GM12878 (cell line): Measurements from ENCODE around the gene OR10K2. TPM values are rescaled to one million over a fixed set of nuclear protein-coding genes. Genes with fewer than 3 reads are reported as not detected.

Experiments
- ATAC-seq: fragments of 200-7000 bp; cut with Tn5 transposase; 3 replicates; pipeline ENCODE4 v1.9.1; 2020; ENCODE audit warnings: mild to moderate bottlenecking, moderate library complexity
- BruUV-seq: library from RNA; stranded (reverse); fragments of 400-500 nt; replicated peaks from 2 replicates; lab custom pipeline; 2021; lab: Mats Ljungman, UMichigan
- CTCF ChIA-PET: fragments of 300-600 bp; sonication (Branson Sonifier 250); formaldehyde crosslinking; extraction: SDS; loops from one replicate; lab custom pipeline; 2021; ENCODE audit warnings: inconsistent platforms; lab: Yijun Ruan, JAX
- POLR2A ChIA-PET: fragments of 350-600 bp; formaldehyde crosslinking; extraction: SDS; loops from one replicate; lab custom pipeline; 2021; ENCODE audit warnings: inconsistent platforms; lab: Charles Lee
- RAD21 ChIA-PET: fragments of 300-600 bp; sonication (Branson Sonifier 250); formaldehyde crosslinking; loops from one replicate; lab custom pipeline; 2023; ENCODE audit warnings: antibody characterized with exemption; ENCODE audit not compliant: unreplicated experiment; lab: Charles Lee
- SMC1A ChIA-PET: fragments of 300-600 bp; sonication (Branson Sonifier 250); formaldehyde crosslinking; loops from one replicate; lab custom pipeline; 2023; ENCODE audit not compliant: unreplicated experiment, uncharacterized antibody; lab: Charles Lee
- DNase-seq: peaks from one replicate; pipeline ENCODE4 v3.0.0-alpha.2; 2011; ENCODE audit warnings: low read depth, low spot score
- FAIRE-seq: peaks from 3 replicates; lab custom pipeline; 2011; peaks lifted over from hg19 to GRCh38; lab: Jason Lieb, UNC
- H2AFZ ChIP-seq: 2 replicates; pipeline ENCODE4 v1.6.0; 2011; ENCODE audit warnings: low read depth, low read length, control low read depth; ENCODE audit not compliant: control insufficient read depth
- H3K27ac ChIP-seq: 2 replicates; pipeline ENCODE4 v1.5.1; 2011; ENCODE audit warnings: control low read depth; ENCODE audit not compliant: control insufficient read depth, insufficient read depth
- H3K27me3 ChIP-seq, 2 experiments: replicated peaks in 1 of 2; 2 replicates each; pipeline versions ENCODE4 v1.6.0 to v1.6.1; 2011; ENCODE audit warnings: low read length in 1 of 2; ENCODE audit not compliant: control insufficient read depth in 2 of 2, insufficient read depth in 2 of 2
- H3K36me3 ChIP-seq, 2 experiments: 2 replicates each; pipeline ENCODE4 v1.5.1; 2011; ENCODE audit warnings: low read length in 1 of 2; ENCODE audit not compliant: control insufficient read depth in 2 of 2, insufficient read depth in 2 of 2
- H3K4me1 ChIP-seq: 2 replicates; pipeline ENCODE4 v1.6.1; 2011; ENCODE audit warnings: mild to moderate bottlenecking, low read length, moderate library complexity, mixed read lengths; ENCODE audit not compliant: control insufficient read depth, insufficient read depth
- H3K4me2 ChIP-seq: 2 replicates; pipeline ENCODE4 v1.6.0; 2011; ENCODE audit warnings: control low read depth; ENCODE audit not compliant: control insufficient read depth, insufficient read depth
- H3K4me3 ChIP-seq: fragments of 200-600 bp; sonication (generic); 2 replicates; pipeline ENCODE4 v1.5.1; 2016
- H3K79me2 ChIP-seq: 2 replicates; pipeline ENCODE4 v1.6.0; 2011; ENCODE audit warnings: low read length; ENCODE audit not compliant: control insufficient read depth, insufficient read depth
- H3K9ac ChIP-seq: 2 replicates; pipeline ENCODE4 v1.8.0; 2011; ENCODE audit warnings: low read length, control low read depth, mixed read lengths; ENCODE audit not compliant: control insufficient read depth, insufficient read depth
- H3K9me3 ChIP-seq: replicated peaks from 3 replicates; pipeline ENCODE4 v1.5.1; 2011; ENCODE audit warnings: mild to moderate bottlenecking, low read length; ENCODE audit not compliant: control insufficient read depth, insufficient read depth
- H4K20me1 ChIP-seq: 2 replicates; pipeline ENCODE4 v1.6.0; 2011; ENCODE audit not compliant: control insufficient read depth, insufficient read depth
- ESRRA ChIP-seq: IDR thresholded peaks from 2 replicates; pipeline ENCODE4 v1.6.1; 2012; ENCODE audit warnings: mild to moderate bottlenecking, low read length, improper control_type of control experiment
- IKZF1 ChIP-seq: fragments of 450-650 bp; conservative IDR thresholded peaks from 2 replicates; pipeline ENCODE4 v1.6.1; 2017; ENCODE audit warnings: antibody characterized with exemption, mild to moderate bottlenecking
- JUNB ChIP-seq: IDR thresholded peaks from 2 replicates; pipeline ENCODE4 v1.6.1; 2016; ENCODE audit warnings: antibody characterized with exemption, mild to moderate bottlenecking
- KAT2A ChIP-seq: conservative IDR thresholded peaks from 2 replicates; pipeline ENCODE4 v1.6.1; 2011; ENCODE audit warnings: low read depth, low read length; ENCODE audit not compliant: control insufficient read depth
- MYB ChIP-seq: fragments of 150-350 bp; IDR thresholded peaks from 2 replicates; pipeline ENCODE4 v1.6.1; 2014; ENCODE audit warnings: mild to moderate bottlenecking, low read depth, low read length, borderline replicate concordance
- NFYA ChIP-seq: IDR thresholded peaks from 2 replicates; pipeline ENCODE4 v1.6.1; 2011; ENCODE audit warnings: low read depth, mild to moderate bottlenecking, low read length, improper control_type of control experiment, borderline replicate concordance
- NRF1 ChIP-seq: conservative IDR thresholded peaks from 2 replicates; pipeline ENCODE4 v1.6.1; 2011; ENCODE audit warnings: mild to moderate bottlenecking, low read depth, low read length, improper control_type of control experiment
- PBX3 ChIP-seq: IDR thresholded peaks from 2 replicates; pipeline ENCODE4 v1.6.1; 2011; ENCODE audit warnings: mild to moderate bottlenecking, low read depth, low read length, moderate library complexity; ENCODE audit not compliant: insufficient replicate concordance
- POLR2A ChIP-seq: IDR thresholded peaks from 2 replicates; pipeline ENCODE4 v1.6.1; 2011; ENCODE audit warnings: low read depth, mild to moderate bottlenecking, low read length
- RAD51 ChIP-seq: fragments of 450-650 bp; IDR thresholded peaks from 2 replicates; pipeline ENCODE4 v1.6.1; 2016; ENCODE audit warnings: moderate library complexity, mild to moderate bottlenecking, inconsistent platforms
- SIX5 ChIP-seq: IDR thresholded peaks from 2 replicates; pipeline ENCODE4 v1.6.1; 2011; ENCODE audit warnings: mild to moderate bottlenecking, low read depth, low read length, moderate library complexity; ENCODE audit not compliant: severe bottlenecking
- SPI1 ChIP-seq: IDR thresholded peaks from 2 replicates; pipeline ENCODE4 v1.6.1; 2011; ENCODE audit warnings: low read depth, mild to moderate bottlenecking, low read length, moderate library complexity, borderline replicate concordance; ENCODE audit not compliant: insufficient read depth
- SREBF2 ChIP-seq: IDR thresholded peaks from 2 replicates; pipeline ENCODE4 v1.6.1; 2012; ENCODE audit warnings: mild to moderate bottlenecking, low read length
- SRF ChIP-seq, 2 experiments: IDR thresholded peaks; 2 replicates each; pipeline ENCODE4 v1.6.1; 2011; ENCODE audit warnings: low read depth in 2 of 2, low read length in 2 of 2, mild to moderate bottlenecking in 1 of 2, moderate library complexity in 1 of 2
- TARDBP ChIP-seq: IDR thresholded peaks from 2 replicates; pipeline ENCODE4 v1.6.1; 2016; ENCODE audit warnings: borderline replicate concordance
- ZBED1 ChIP-seq: IDR thresholded peaks from 2 replicates; pipeline ENCODE4 v1.6.1; 2016; ENCODE audit warnings: borderline replicate concordance
- in situ Hi-C: fragments of 300-500 bp; cut with MboI; formaldehyde crosslinking; loops from 9 replicates; pipeline ENCODE4 v1.14.3; 2018; ENCODE audit warnings: mixed read lengths
- intact Hi-C: fragments of 100-400 bp; cut with micrococcal nuclease; formaldehyde crosslinking; loops from one replicate; pipeline ENCODE4 v1.14.2; 2022; ENCODE audit not compliant: unreplicated experiment
- polyA plus RNA-seq, 11 experiments: library from polyadenylated mRNA; depleted of rRNA in 4 of 11; unstranded in 6 of 11; stranded (reverse) in 5 of 11; fragments of >200 nt; fragmentation: Nextera tagmentation in 4 of 11; fragmentation: Illumina TruSeq in 1 of 11; extraction: Ambion mirVana in 4 of 11; extraction: Trizol in 1 of 11; gene quantifications; 1 replicate in 1 of 11; 2 replicates in 10 of 11; pipeline versions ENCODE4 v1.2.1 to v1.2.3, GENCODE V29; 2011 to 2016; ENCODE audit warnings: inconsistent platforms in 2 of 11, missing spikeins in 2 of 11, low read depth in 1 of 11
- total RNA-seq, 4 experiments: library from RNA; depleted of rRNA in 3 of 4; stranded (reverse); fragments of >200 nt in 3 of 4; fragmentation: Illumina TruSeq in 1 of 4; extraction: Trizol in 1 of 4; gene quantifications; 2 replicates each; pipeline versions ENCODE4 v1.2.1 to v1.2.3, GENCODE V29; 2013 to 2021
- TF ChIP-seq, protein P1 (sequence below): fragments of 450-650 bp; IDR thresholded peaks from 2 replicates; pipeline ENCODE4 v1.6.1; 2014; ENCODE audit warnings: mild to moderate bottlenecking
- TF ChIP-seq, protein P2 (sequence below): fragments of 150-350 bp; IDR thresholded peaks from 2 replicates; pipeline ENCODE4 v1.6.1; 2016; ENCODE audit warnings: low read depth, low read length
- TF ChIP-seq, protein P3 (sequence below): fragments of 450-650 bp; IDR thresholded peaks from 2 replicates; pipeline ENCODE4 v1.6.1; 2017; ENCODE audit warnings: antibody characterized with exemption, mild to moderate bottlenecking, moderate library complexity

OR10K2 gene
- total and polyA plus RNA-seq, 10 of the 15 experiments (the other 5 are each of a cell fraction or from before 2014, with no cell fraction given): not detected

DNA sequence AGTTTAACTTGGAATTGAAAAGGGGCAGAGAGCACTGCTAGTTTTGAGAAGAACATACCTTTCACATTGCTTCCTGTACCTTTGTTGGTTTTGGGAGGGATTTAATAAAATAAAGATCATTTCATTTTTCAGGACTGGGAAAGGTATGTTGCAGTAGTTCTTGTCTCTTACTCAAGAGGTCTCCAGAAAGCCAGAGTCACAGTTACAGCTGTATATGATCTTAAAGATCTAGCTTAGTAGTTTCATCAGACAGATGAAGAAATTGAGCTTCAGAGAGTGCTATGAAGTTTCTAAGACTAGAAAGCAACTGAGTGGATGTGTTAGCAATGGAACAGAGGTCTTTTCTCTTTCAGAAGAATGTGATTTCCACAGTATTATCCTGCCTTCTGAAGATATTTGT is 1.0 kb downstream of the OR10K2 start:
- ATAC-seq: no peak
- intact Hi-C loops (no loop called here), in situ Hi-C loops (no loop called here)
- DNase-seq: no peak
- Histone ChIP-seq H3K79me2 (no peaks in the 10 kb centered on the region), H2AFZ (no peak overlapping the region), H3K4me1 (no peaks in the 10 kb centered on the region), H3K4me2 (no peak overlapping the region), H3K36me3 (no peaks in the 10 kb centered on the region), H3K9me3 (no peaks in the 10 kb centered on the region), H3K9ac (no peak overlapping the region), H4K20me1 (no peaks in the 10 kb centered on the region), H3K27me3 (no peaks in the 10 kb centered on the region), H3K4me3 (no peak overlapping the region), H3K27ac (no peak overlapping the region)
- TF ChIP-seq SPI1 (no peak), SREBF2 (no peak), ESRRA (no peak), RAD51 (no peak), TARDBP (no peak), IKZF1 (no peak), POLR2A (no peak), NFYA (no peak), PBX3 (no peak), JUNB (no peak), ZBED1 (no peak), SIX5 (no peak), KAT2A (no peak), SRF (IDR thresholded peaks at IDR 0.05; ENCODE audit: low read depth in 2 of 2, low read length in 2 of 2) (no peak), MYB (no peak), NRF1 (no peak)
- TF ChIP-seq, protein P1, sequence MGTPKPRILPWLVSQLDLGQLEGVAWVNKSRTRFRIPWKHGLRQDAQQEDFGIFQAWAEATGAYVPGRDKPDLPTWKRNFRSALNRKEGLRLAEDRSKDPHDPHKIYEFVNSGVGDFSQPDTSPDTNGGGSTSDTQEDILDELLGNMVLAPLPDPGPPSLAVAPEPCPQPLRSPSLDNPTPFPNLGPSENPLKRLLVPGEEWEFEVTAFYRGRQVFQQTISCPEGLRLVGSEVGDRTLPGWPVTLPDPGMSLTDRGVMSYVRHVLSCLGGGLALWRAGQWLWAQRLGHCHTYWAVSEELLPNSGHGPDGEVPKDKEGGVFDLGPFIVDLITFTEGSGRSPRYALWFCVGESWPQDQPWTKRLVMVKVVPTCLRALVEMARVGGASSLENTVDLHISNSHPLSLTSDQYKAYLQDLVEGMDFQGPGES: no peak
- TF ChIP-seq, protein P2, sequence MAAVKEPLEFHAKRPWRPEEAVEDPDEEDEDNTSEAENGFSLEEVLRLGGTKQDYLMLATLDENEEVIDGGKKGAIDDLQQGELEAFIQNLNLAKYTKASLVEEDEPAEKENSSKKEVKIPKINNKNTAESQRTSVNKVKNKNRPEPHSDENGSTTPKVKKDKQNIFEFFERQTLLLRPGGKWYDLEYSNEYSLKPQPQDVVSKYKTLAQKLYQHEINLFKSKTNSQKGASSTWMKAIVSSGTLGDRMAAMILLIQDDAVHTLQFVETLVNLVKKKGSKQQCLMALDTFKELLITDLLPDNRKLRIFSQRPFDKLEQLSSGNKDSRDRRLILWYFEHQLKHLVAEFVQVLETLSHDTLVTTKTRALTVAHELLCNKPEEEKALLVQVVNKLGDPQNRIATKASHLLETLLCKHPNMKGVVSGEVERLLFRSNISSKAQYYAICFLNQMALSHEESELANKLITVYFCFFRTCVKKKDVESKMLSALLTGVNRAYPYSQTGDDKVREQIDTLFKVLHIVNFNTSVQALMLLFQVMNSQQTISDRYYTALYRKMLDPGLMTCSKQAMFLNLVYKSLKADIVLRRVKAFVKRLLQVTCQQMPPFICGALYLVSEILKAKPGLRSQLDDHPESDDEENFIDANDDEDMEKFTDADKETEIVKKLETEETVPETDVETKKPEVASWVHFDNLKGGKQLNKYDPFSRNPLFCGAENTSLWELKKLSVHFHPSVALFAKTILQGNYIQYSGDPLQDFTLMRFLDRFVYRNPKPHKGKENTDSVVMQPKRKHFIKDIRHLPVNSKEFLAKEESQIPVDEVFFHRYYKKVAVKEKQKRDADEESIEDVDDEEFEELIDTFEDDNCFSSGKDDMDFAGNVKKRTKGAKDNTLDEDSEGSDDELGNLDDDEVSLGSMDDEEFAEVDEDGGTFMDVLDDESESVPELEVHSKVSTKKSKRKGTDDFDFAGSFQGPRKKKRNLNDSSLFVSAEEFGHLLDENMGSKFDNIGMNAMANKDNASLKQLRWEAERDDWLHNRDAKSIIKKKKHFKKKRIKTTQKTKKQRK: no peak
- TF ChIP-seq, protein P3, sequence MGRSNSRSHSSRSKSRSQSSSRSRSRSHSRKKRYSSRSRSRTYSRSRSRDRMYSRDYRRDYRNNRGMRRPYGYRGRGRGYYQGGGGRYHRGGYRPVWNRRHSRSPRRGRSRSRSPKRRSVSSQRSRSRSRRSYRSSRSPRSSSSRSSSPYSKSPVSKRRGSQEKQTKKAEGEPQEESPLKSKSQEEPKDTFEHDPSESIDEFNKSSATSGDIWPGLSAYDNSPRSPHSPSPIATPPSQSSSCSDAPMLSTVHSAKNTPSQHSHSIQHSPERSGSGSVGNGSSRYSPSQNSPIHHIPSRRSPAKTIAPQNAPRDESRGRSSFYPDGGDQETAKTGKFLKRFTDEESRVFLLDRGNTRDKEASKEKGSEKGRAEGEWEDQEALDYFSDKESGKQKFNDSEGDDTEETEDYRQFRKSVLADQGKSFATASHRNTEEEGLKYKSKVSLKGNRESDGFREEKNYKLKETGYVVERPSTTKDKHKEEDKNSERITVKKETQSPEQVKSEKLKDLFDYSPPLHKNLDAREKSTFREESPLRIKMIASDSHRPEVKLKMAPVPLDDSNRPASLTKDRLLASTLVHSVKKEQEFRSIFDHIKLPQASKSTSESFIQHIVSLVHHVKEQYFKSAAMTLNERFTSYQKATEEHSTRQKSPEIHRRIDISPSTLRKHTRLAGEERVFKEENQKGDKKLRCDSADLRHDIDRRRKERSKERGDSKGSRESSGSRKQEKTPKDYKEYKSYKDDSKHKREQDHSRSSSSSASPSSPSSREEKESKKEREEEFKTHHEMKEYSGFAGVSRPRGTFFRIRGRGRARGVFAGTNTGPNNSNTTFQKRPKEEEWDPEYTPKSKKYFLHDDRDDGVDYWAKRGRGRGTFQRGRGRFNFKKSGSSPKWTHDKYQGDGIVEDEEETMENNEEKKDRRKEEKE: no peak
- SMC1A ChIA-PET: interaction anchor here (0.8 to 1.0 kb wide), 2 partner anchors 59 to 95 kb away, joined by 3 read pairs; no protein-coding TSS in a partner anchor
- RAD21 ChIA-PET: interaction anchor here (0.5 kb wide), 1 partner anchor 30 kb away, joined by 3 read pairs; no protein-coding TSS in a partner anchor
- FAIRE-seq: no peak
- BruUV-seq: no TSS peak
- CTCF ChIA-PET: no interaction called here
- POLR2A ChIA-PET: no interaction called here
